Gastroesophageal sphincter (tissue), 4 donors: ENCODE measurements around the gene JDP2. TPM values are rescaled to one million over a fixed set of nuclear protein-coding genes. Genes with fewer than 3 reads are reported as not detected.

Experiments
- ATAC-seq: fragments of 150-250 bp; one replicate; pipeline ENCODE4 v1.9.1; 2016; ENCODE audit warnings: mild to moderate bottlenecking, moderate library complexity
- H3K27ac ChIP-seq, 4 donors: fragments of 200-600 bp; sonication (generic) in 3 of 4; 1 replicate in 3 of 4; 2 replicates in 1 of 4; pipeline ENCODE4 v1.5.1; 2016 to 2019
- H3K27me3 ChIP-seq: fragments of 200-600 bp; sonication (generic); one replicate; pipeline ENCODE4 v1.5.1; 2019
- H3K36me3 ChIP-seq, 2 donors: fragments of 200-600 bp; sonication (generic); one replicate each; pipeline ENCODE4 v1.5.1; 2019; ENCODE audit warnings: control low read depth in 1 of 2
- H3K4me1 ChIP-seq, 3 donors: fragments of 200-600 bp; sonication (generic); 1 replicate in 2 of 3; 2 replicates in 1 of 3; pipeline ENCODE4 v1.5.1; 2016 to 2019; ENCODE audit warnings: control low read depth in 2 of 3
- H3K4me3 ChIP-seq, 2 donors: fragments of 200-600 bp; sonication (generic); one replicate each; pipeline ENCODE4 v1.5.1; 2019; ENCODE audit warnings: mild to moderate bottlenecking in 1 of 2, moderate library complexity in 1 of 2
- H3K9me3 ChIP-seq, 3 donors: fragments of 200-600 bp; sonication (generic); one replicate each; pipeline ENCODE4 v1.5.1; 2017 to 2019; ENCODE audit warnings: control low read depth in 2 of 3
- CTCF ChIP-seq, 4 experiments: fragments of 200-600 bp in 2 of 4; fragments of 450-650 bp in 2 of 4; sonication (generic) in 1 of 4; IDR thresholded peaks; one replicate each; pipeline ENCODE4 v1.5.1; 2017 to 2019; ENCODE audit warnings: antibody characterized with exemption in 4 of 4, mild to moderate bottlenecking in 2 of 4, moderate library complexity in 2 of 4
- EP300 ChIP-seq: sonication (generic); formaldehyde crosslinking; IDR thresholded peaks from one replicate; pipeline ENCODE4 v1.6.1; 2017; ENCODE audit warnings: antibody characterized with exemption, mild to moderate bottlenecking
- POLR2A ChIP-seq, 2 donors: fragments of 450-650 bp; IDR thresholded peaks; one replicate each; pipeline ENCODE4 v1.6.1; 2017; ENCODE audit warnings: antibody characterized with exemption in 2 of 2, mild to moderate bottlenecking in 2 of 2, moderate library complexity in 1 of 2
- POLR2AphosphoS5 ChIP-seq: sonication (generic); formaldehyde crosslinking; IDR thresholded peaks from one replicate; pipeline ENCODE4 v1.6.1; 2017; ENCODE audit warnings: antibody characterized with exemption
- WGBS, 2 donors: methylation state at CpG; one replicate each; pipeline ENCODE4 v1.1.5; 2018; ENCODE audit warnings: low coverage in 1 of 2; 5-methylcytosine and 5-hydroxymethylcytosine counted together
- total RNA-seq, 4 donors: library from RNA; depleted of rRNA; stranded (reverse); fragments of >200 nt; gene quantifications; one replicate each; pipeline ENCODE4 v1.1.0, GENCODE V29; 2016

JDP2 gene
- total RNA-seq, 4 donors from 2014 or later = 55.6 to 90.0 (median 70.8) TPM

GRCh38 chr14:75497191-75497590 is 69.4 kb downstream of the JDP2 start:
- Histone ChIP-seq H3K4me1 (no peaks in the 10 kb centered on the region), H3K4me3 (no peak overlapping the region), H3K27me3 (no peaks in the 10 kb centered on the region), H3K9me3 (no peaks in the 10 kb centered on the region), H3K27ac (no peak overlapping the region), H3K36me3 (no peaks in the 10 kb centered on the region)
- TF ChIP-seq POLR2A (IDR thresholded peaks at IDR 0.05) (no peak), CTCF (IDR thresholded peaks at IDR 0.05) (no peak), POLR2AphosphoS5 (no peak)
- no peak for ATAC-seq
- WGBS, 2 donors = 71% methylated on average over 1 of the region's 4 CpGs; no CpG with 5 or more reads in 1 of the 2 donors

GRCh38 chr14:75497701-75498100 is 69.9 kb downstream of the JDP2 start:
- Histone ChIP-seq H3K27ac (no peak overlapping the region), H3K9me3 (no peaks in the 10 kb centered on the region), H3K36me3 (no peaks in the 10 kb centered on the region), H3K27me3 (no peaks in the 10 kb centered on the region), H3K4me3 (no peak overlapping the region), H3K4me1 (no peaks in the 10 kb centered on the region)
- WGBS, 2 donors = 78 to 96% methylated on average over 4 to 5 of the region's 11 CpGs
- no peak for TF ChIP-seq EP300
- no peak for TF ChIP-seq POLR2AphosphoS5
- no peak for TF ChIP-seq POLR2A (IDR thresholded peaks at IDR 0.05)
- no peak for TF ChIP-seq CTCF (IDR thresholded peaks at IDR 0.05)
- no peak for ATAC-seq

GRCh38 chr14:75499084-75499875 is 71.5 kb downstream of the JDP2 start:
- Histone ChIP-seq H3K4me1 (no peaks in the 10 kb centered on the region), H3K27ac (no peak overlapping the region), H3K4me3 (no peak overlapping the region), H3K36me3 (no peaks in the 10 kb centered on the region), H3K27me3 (no peaks in the 10 kb centered on the region), H3K9me3 (no peaks in the 10 kb centered on the region)
- TF ChIP-seq CTCF (IDR thresholded peaks at IDR 0.05) (no peak), POLR2AphosphoS5 (no peak), POLR2A (IDR thresholded peaks at IDR 0.05) (no peak), EP300 (no peak)
- WGBS, 2 donors = 90 to 94% methylated on average over 5 to 14 of the region's 16 CpGs
- no peak for ATAC-seq

- H3K9me3 ChIP-seq = no peaks in the 10 kb centered on the region
- H3K27ac ChIP-seq = no peak overlapping the region
- no peaks in the 10 kb centered on the region for H3K27me3 ChIP-seq
- no peak for ATAC-seq
- no peak overlapping the region for H3K4me3 ChIP-seq
- no peak for TF ChIP-seq POLR2AphosphoS5
- TF ChIP-seq EP300 = no peak
- TF ChIP-seq CTCF (IDR thresholded peaks at IDR 0.05) = no peak
- TF ChIP-seq POLR2A (IDR thresholded peaks at IDR 0.05) = no peak
- H3K36me3 ChIP-seq = no peaks in the 10 kb centered on the region
- H3K4me1 ChIP-seq = no peaks in the 10 kb centered on the region
- WGBS, 2 donors = 81 to 87% methylated on average over 2 to 3 of the region's 3 CpGs
Measured at GRCh38 chr14:75501080-75501479, 73.3 kb downstream of the JDP2 start.

GRCh38 chr14:75504411-75504810 is 76.6 kb downstream of the JDP2 start:
- H3K27me3 ChIP-seq = no peaks in the 10 kb centered on the region
- H3K27ac ChIP-seq = no peak overlapping the region
- H3K4me3 ChIP-seq = no peak overlapping the region
- no peak for TF ChIP-seq POLR2AphosphoS5
- TF ChIP-seq CTCF (IDR thresholded peaks at IDR 0.05) = no peak
- TF ChIP-seq EP300 = no peak
- no peak for TF ChIP-seq POLR2A (IDR thresholded peaks at IDR 0.05)
- 100% methylated on average over 1 of the region's 1 CpG for WGBS, 2 donors
- no peaks in the 10 kb centered on the region for H3K36me3 ChIP-seq
- H3K9me3 ChIP-seq = peaks cover 0 to 8% (median 0%) of the 10 kb centered on the region in 3 donors
- H3K4me1 ChIP-seq = no peaks in the 10 kb centered on the region
- no peak for ATAC-seq
